NCI-H187 (cell line): ENCODE measurements around the gene LRRC4B.
"Not testable (repeated sequence)": the region's sequence is repeated elsewhere in the genome, so short reads cannot be mapped to it uniquely, and the experiment has no call there.

Experiments used
- DNase-seq, 2 experiments: peaks; one replicate each; lab custom pipeline; 2025; lab: John Stamatoyannopoulos, UW

LRRC4B gene, protein sequence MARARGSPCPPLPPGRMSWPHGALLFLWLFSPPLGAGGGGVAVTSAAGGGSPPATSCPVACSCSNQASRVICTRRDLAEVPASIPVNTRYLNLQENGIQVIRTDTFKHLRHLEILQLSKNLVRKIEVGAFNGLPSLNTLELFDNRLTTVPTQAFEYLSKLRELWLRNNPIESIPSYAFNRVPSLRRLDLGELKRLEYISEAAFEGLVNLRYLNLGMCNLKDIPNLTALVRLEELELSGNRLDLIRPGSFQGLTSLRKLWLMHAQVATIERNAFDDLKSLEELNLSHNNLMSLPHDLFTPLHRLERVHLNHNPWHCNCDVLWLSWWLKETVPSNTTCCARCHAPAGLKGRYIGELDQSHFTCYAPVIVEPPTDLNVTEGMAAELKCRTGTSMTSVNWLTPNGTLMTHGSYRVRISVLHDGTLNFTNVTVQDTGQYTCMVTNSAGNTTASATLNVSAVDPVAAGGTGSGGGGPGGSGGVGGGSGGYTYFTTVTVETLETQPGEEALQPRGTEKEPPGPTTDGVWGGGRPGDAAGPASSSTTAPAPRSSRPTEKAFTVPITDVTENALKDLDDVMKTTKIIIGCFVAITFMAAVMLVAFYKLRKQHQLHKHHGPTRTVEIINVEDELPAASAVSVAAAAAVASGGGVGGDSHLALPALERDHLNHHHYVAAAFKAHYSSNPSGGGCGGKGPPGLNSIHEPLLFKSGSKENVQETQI

DNA sequence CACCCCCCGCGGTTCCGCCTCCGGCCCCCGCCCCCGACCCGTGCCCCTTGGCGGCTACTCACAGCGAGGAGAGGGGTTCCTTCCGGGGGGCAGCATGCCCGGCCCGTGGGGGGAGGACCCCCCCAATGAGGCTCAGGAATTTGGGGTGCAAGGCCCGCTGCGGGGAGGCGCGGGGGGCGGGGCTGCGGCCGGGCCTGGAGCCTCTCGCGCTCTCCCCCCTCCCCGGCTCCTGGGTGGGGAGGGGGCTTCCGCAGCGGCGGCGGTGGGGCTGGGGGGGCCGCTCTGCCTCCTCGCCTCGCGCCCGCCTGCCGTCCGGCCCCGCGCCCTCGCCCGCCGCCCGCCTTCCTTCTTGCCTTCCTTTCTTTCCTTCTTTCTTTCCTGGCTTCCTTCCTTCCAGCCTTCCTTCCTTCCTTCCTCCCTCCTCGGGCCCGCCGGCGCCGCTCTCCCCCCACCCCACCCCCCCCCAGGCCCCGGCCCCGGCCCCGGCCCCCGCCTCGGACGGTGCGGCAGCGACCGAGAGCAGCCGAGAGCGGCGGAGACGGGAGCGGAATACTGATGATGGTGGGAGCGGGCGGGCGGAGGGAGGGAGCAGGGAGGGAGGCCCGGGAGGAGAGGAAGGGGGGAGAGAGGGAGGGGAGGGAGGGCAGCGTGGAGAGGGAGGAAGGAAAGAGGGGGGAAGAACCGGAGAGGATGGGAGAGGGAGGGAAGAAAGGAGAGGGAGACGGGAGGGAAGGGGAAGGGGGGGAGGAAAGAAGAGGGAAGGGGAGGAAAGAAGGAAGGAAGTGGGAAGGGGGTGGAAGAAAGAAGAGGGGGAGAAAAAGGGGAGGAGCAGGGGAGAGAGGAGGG is at the start of gene LRRC4B:
TSS of gene LRRC4B (minus strand) at position 554 of the 846 bp plus-strand sequence. CDS start 19,597 bp downstream, outside the sequence.
- DNase-seq: no peak

- DNase-seq: not testable (repeated sequence)
These were observed 44.5 kb upstream of the LRRC4B start for GRCh38 chr19:50612504-50613404.

DNA sequence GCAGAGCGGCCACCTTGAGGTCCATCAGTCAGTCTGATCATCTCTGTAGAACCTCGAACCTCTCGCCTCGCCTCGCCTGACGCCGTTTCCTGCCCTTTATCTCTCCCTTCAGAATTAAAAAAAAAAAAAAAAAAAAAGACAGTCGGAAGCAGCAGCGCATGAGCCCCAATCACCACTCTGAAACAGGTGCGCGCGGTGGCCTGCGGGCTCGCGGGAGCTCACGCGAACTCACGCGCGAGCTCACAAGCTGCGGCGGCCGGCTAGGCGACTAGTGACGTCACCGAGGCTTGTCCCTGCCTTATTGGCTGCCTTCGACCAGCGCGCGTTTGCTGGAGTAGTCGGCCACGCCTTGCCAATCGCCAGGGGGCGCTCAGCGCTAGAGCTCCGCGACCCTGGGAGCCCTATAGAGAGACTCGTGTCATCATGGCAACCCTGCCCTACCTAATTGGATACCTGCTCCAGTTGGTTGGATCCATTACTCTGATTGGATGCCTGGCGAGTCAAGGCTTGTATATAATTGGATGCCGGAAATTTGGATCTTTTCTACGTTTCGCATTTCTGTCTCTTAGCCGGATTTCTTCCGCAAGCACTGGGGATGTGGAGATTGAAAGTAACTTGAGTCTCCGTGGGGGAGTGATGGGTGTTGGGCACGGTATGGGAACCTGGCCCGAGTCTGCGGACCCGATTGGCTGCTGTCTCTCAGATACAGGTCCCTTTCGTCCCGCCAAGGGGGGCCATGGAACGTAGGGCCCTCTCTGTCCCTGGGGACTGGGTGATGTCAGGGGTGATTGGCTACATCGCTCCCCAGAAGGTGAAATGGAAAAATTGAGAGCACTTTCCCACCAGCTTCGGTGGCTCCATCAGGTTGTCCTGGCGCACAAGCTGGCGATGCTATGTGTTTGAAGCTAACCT is 39.9 kb upstream of the LRRC4B start:
- no peak for DNase-seq

- no peak for DNase-seq
These were observed 39.2 kb upstream of the LRRC4B start for GRCh38 chr19:50607388-50607787.

DNA sequence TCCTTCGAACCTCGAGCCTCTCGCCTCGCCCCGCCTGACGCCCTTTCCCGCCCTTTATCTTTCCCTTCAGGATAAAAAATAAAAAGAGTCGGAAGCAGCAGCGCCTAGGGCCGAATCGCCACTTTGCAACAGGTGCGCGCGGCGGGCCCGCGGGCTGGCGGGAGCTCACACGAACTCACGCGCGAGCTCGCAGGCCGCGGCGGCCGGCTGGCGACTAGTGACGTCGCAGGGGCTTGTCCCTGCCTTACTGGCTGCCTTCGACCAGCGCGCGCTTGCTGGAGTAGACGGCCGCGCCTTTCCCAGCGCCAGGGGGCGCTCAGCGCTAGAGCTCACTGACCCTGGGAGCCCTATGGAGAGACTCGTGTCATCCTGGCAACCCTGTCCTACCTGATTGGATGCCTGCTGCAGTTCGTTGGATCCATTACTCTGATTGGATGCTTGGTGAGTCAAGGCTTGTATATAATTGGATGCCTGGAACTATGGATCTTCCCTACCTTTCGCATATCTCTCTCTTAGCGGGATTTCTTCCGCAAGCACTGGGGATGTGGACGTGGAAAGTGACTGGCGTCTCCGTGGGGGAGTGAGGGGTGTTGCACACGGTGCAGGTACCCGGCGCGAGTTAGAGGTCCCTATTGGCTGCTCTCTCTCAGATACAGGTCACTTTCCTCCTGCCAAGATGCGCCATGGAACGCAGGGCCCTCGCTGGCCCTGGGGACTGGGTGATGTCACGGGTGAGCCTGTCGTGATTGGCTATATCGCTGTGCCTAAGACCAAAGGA is 38.0 kb upstream of the LRRC4B start:
- DNase-seq: not testable (repeated sequence)

DNA sequence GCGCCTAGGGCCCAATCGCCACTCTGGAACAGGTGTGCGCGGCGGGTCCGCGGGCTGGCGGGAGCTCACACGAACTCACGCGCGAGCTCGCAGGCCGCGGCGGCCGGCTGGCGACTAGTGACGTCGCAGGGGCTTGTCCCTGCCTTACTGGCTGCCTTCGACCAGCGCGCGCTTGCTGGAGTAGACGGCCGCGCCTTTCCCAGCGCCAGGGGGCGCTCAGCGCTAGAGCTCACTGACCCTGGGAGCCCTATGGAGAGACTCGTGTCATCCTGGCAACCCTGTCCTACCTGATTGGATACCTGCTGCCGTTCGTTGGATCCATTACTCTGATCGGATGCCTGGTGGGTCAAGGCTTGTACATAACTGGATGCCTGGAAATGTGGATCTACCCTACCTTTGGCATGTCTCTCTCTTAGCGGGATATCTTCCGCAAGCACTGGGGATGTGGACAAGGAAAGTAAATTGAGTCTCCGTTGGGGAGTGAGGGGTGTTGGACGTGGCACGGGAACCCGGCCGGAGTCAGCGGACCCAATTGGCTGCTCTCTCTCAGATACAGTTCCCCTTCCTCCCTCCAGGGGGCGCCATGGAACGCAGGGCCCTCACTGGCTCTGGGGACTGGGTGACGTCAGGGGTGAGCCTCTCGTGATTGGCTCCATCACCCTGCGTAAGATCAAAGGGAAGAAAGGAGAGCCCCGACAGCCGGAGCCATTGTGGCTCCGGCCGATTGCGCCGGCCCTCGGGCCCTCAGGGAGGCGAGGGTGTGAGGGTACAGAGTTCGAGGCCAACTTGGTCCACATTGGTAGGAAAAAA is 36.2 kb upstream of the LRRC4B start:
- DNase-seq: not testable (repeated sequence)

- DNase-seq: no peak
These were observed 34.7 kb upstream of the LRRC4B start for GRCh38 chr19:50602935-50603334.

DNA sequence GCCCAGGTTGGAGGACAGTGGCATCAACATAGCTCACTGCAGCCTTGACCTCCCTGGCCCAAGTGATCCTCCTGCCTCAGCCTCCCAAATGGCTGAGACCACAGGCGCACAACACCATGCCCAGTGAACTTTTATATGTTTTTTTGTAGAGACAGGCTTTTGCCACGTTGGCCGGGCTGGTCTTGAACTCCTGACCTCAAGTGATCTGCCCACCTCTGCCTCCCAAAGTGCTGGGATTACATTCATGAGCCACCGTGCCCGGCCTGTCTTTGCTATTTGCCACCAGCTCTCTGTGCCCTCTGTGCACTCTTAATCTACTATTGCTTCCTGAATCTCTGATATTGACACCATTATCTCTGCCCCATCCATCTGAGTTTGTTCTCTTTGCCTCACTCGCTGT is 34.3 kb upstream of the LRRC4B start:
- DNase-seq: no peak

DNA sequence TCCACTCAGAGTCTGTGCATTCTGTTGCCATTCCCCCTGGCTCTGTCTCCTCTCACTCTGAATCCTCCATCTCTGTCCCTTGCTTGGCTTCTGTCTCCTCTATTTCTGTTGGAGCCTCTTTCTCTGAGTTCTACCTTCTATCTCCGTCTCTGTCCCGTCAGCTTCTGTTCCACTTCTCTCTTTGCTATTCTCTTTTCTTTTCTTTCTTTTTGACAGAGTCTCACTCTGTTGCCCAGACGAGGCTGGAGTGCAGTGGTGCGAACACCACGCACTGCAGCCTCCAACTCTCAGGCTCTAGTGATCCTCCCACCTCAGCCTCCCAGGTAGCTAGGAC is 33.8 kb upstream of the LRRC4B start:
- no peak for DNase-seq

- no peak for DNase-seq
These were observed 33.3 kb upstream of the LRRC4B start for GRCh38 chr19:50601407-50602088.

DNA sequence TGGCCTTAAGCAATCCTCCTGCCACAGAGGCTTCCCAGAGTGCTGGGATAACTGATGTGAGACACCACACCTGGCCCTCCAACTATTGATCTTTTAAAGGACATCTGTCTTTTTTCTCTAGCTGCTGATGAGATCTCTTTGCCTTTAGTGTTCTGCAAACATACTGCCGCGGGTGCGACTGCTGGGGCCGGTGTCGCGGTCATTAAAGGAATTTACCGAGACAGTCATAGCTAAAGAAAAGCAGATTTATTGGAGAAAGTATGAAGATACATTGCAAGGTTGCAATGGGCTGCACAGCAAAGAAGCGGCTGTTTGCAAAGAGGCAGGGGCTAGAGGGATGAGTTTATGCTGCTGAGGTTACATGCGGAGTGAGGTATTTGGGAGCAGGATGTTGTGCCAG is 31.2 kb upstream of the LRRC4B start:
- no peak for DNase-seq

DNA sequence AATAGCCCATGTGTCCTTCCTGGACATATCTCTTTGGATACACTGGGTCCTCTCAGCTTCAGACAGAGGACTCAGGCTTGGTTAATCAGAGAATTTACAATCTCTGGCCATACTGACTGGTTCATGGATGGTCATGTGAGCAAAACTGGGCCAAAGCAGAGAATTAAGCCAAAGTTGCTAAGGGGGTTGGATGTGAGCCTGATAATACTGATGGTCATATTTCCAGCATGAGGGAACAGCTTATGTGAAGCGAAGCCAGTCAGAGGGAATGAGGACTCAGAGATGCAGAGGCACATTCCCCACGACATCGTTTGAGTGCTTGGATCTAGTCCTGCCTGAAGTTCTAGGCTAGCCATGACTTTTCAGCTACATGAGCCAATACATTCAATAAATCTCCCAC is 22.0 kb upstream of the LRRC4B start:
- DNase-seq: no peak

DNA sequence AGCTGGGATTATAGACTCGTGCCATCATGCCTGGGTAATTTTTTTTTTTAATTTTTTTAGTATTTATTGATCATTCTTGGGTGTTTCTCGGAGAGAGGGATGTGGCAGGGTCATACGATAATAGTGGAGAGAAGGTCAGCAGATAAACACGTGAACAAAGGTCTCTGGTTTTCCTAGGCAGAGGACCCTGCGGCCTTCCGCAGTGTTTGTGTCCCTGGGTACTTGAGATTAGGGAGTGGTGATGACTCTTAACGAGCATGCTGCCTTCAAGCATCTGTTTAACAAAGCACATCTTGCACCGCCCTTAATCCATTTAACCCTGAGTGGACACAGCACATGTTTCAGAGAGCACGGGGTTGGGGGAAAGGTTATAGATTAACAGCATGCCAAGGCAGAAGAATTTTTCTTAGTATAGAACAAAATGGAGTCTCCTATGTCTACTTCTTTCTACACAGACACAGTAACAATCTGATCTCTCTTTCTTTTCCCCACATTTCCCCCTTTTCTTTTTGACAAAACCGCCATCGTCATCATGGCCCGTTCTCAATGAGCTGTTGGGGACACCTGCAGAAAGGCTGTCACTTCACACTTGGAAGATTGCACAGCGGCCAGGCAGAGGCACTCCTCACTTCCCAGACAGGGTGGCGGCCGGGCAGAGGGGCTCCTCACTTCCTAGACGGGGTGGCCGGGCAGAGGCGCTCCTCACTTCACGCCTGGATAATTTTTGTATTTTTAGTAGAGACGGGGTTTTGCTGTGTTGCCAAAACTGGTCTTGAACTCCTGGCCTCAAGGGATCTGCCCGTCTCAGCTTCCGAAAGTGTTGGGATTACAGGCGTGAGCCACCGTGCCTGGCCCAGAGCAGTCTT is 13.8 kb upstream of the LRRC4B start:
- not testable (repeated sequence) for DNase-seq

- DNase-seq: no peak
These were observed 12.9 kb upstream of the LRRC4B start for GRCh38 chr19:50580970-50581634.

GRCh38 chr19:50580240-50580639 is 12.0 kb upstream of the LRRC4B start:
- DNase-seq: no peak

DNA sequence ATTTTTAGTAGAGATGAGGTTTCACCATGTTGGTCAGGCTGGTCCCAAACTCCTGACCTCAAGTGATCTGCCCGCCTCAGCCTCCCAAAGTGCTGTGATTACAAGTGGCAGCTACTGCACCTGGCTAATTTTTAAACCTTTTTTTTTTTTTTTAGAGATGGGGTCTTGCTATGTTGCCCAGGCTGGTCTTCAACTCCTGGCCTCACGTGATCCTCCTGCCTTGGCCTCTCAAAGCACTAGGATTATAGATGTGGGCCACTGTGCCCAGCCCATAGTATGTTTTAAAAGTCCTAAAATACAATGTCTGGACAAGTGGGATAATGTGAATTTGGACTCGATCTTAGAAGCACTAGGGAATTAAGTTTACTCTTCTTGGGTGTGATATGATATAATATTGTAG is 8.5 kb upstream of the LRRC4B start:
- DNase-seq: not testable (repeated sequence)
